ENCODE data around the gene RUVBL2.

DNA sequence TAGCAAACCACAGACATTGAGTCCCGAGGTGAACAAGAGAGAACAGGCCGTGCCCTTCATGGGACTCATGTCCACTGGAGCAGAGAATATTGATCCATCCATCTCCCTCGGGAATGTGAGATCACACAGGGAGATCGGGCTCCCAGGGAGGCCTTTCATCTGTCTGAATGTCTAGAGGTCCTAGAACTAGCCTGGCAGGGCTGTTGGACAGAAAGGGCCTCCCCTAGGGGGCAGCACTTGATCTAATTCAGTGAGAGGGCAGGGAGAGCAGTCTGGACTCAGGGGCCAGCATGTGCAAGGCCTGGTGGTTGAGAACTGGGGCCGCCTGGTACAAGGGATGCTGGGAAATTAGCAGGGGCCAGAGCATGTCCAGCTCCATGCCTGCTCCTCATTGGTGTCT, 4.3 kb downstream of the RUVBL2 start:
- TF ChIP-seq EP300 (conservative IDR thresholded peaks at IDR 0.05; ENCODE audit: poor library complexity, severe bottlenecking) (no peak), EZH2 (IDR thresholded peaks at IDR 0.05; ENCODE audit: borderline replicate concordance, insufficient read depth, low read length, poor library complexity, severe bottlenecking) (no peak), POLR2AphosphoS5 (IDR thresholded peaks at IDR 0.05) (no peak), TAF1 (IDR thresholded peaks at IDR 0.05; ENCODE audit: low read depth) (no peak), SMC3 (conservative IDR thresholded peaks at IDR 0.05; ENCODE audit: poor library complexity) (no peak)
- TF ChIP-seq, protein P1, sequence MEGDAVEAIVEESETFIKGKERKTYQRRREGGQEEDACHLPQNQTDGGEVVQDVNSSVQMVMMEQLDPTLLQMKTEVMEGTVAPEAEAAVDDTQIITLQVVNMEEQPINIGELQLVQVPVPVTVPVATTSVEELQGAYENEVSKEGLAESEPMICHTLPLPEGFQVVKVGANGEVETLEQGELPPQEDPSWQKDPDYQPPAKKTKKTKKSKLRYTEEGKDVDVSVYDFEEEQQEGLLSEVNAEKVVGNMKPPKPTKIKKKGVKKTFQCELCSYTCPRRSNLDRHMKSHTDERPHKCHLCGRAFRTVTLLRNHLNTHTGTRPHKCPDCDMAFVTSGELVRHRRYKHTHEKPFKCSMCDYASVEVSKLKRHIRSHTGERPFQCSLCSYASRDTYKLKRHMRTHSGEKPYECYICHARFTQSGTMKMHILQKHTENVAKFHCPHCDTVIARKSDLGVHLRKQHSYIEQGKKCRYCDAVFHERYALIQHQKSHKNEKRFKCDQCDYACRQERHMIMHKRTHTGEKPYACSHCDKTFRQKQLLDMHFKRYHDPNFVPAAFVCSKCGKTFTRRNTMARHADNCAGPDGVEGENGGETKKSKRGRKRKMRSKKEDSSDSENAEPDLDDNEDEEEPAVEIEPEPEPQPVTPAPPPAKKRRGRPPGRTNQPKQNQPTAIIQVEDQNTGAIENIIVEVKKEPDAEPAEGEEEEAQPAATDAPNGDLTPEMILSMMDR (IDR thresholded peaks at IDR 0.05; ENCODE audit: poor library complexity, severe bottlenecking): no peak
- TF ChIP-seq, protein P2, sequence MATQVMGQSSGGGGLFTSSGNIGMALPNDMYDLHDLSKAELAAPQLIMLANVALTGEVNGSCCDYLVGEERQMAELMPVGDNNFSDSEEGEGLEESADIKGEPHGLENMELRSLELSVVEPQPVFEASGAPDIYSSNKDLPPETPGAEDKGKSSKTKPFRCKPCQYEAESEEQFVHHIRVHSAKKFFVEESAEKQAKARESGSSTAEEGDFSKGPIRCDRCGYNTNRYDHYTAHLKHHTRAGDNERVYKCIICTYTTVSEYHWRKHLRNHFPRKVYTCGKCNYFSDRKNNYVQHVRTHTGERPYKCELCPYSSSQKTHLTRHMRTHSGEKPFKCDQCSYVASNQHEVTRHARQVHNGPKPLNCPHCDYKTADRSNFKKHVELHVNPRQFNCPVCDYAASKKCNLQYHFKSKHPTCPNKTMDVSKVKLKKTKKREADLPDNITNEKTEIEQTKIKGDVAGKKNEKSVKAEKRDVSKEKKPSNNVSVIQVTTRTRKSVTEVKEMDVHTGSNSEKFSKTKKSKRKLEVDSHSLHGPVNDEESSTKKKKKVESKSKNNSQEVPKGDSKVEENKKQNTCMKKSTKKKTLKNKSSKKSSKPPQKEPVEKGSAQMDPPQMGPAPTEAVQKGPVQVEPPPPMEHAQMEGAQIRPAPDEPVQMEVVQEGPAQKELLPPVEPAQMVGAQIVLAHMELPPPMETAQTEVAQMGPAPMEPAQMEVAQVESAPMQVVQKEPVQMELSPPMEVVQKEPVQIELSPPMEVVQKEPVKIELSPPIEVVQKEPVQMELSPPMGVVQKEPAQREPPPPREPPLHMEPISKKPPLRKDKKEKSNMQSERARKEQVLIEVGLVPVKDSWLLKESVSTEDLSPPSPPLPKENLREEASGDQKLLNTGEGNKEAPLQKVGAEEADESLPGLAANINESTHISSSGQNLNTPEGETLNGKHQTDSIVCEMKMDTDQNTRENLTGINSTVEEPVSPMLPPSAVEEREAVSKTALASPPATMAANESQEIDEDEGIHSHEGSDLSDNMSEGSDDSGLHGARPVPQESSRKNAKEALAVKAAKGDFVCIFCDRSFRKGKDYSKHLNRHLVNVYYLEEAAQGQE (IDR thresholded peaks at IDR 0.05; ENCODE audit: borderline replicate concordance): no peak

Data from neural cell (in vitro differentiated cells).